Stomach (tissue), 9 donors: ENCODE data around the gene ZC3HAV1. TPM values are rescaled to one million over a fixed set of nuclear protein-coding genes. Genes with fewer than 3 reads are reported as not detected.
"Not testable (repeated sequence)": the region's sequence is repeated elsewhere in the genome, so short reads cannot be mapped to it uniquely, and the experiment has no call there.

Experiments
- DNase-seq, 2 donors: peaks; one replicate each; pipeline versions ENCODE4 v3.0.0 to v3.0.0-alpha.2; 2013 to 2019
- H3K27ac ChIP-seq, 5 donors: fragments of 200-600 bp in 4 of 5; sonication (generic) in 4 of 5; one replicate each; pipeline ENCODE4 v1.5.1; 2013 to 2019; ENCODE audit warnings: mild to moderate bottlenecking in 1 of 5, moderate library complexity in 1 of 5
- H3K27me3 ChIP-seq, 3 donors: fragments of 200-600 bp; sonication (generic); one replicate each; pipeline ENCODE4 v1.5.1; 2017 to 2019; ENCODE audit warnings: mixed run types in 1 of 3
- H3K36me3 ChIP-seq, 4 donors: fragments of 200-600 bp; sonication (generic); 1 replicate in 3 of 4; 2 replicates in 1 of 4; pipeline ENCODE4 v1.5.1; 2016 to 2019
- H3K4me1 ChIP-seq, 4 donors: fragments of 200-600 bp; sonication (generic); one replicate each; pipeline ENCODE4 v1.5.1; 2016 to 2019
- H3K4me3 ChIP-seq, 4 donors: fragments of 200-600 bp; sonication (generic) in 3 of 4; one replicate each; pipeline ENCODE4 v1.5.1; 2016 to 2019; ENCODE audit warnings: mild to moderate bottlenecking in 1 of 4
- H3K9me3 ChIP-seq, 4 donors: fragments of 200-600 bp; sonication (generic); one replicate each; pipeline ENCODE4 v1.5.1; 2016 to 2019
- CTCF ChIP-seq, 7 experiments: fragments of 450-650 bp in 4 of 7; fragments of 200-600 bp in 3 of 7; sonication (generic) in 3 of 7; IDR thresholded peaks; one replicate each; pipeline ENCODE4 v1.5.1; 2016 to 2019; ENCODE audit warnings: antibody characterized with exemption in 7 of 7, control low read depth in 2 of 7, mild to moderate bottlenecking in 1 of 7
- EP300 ChIP-seq: sonication (generic); formaldehyde crosslinking; IDR thresholded peaks from one replicate; pipeline ENCODE4 v1.6.1; 2017; ENCODE audit warnings: antibody characterized with exemption
- POLR2A ChIP-seq, 4 donors: fragments of 450-650 bp; IDR thresholded peaks; one replicate each; pipeline ENCODE4 v1.6.1; 2016; ENCODE audit warnings: antibody characterized with exemption in 4 of 4, control low read depth in 2 of 4, mild to moderate bottlenecking in 1 of 4, moderate library complexity in 1 of 4
- POLR2AphosphoS5 ChIP-seq, 3 donors: sonication (generic); formaldehyde crosslinking; IDR thresholded peaks; one replicate each; pipeline ENCODE4 v1.6.1; 2016; ENCODE audit warnings: antibody characterized with exemption in 3 of 3
- WGBS, 5 donors: extraction: QIAGEN DNeasy Blood & Tissue Kit in 3 of 5; methylation state at CpG; one replicate each; pipeline versions ENCODE4 v1.1.5 to v1.1.7; 2013 to 2018; 5-methylcytosine and 5-hydroxymethylcytosine counted together
- intact Hi-C: fragments of 100-400 bp; cut with DNase I; formaldehyde crosslinking; loops from one replicate; pipeline ENCODE4 v1.15.1; 2023; ENCODE audit warnings: low total_unique reads
- polyA plus RNA-seq, 3 donors: library from polyadenylated mRNA; stranded (reverse); fragments of 200-250 nt; gene quantifications; one replicate each; pipeline ENCODE4 v1.2.3, GENCODE V29; 2013
- total RNA-seq, 5 donors: library from RNA; depleted of rRNA; stranded (reverse); fragments of >200 nt; gene quantifications; one replicate each; pipeline versions ENCODE4 v1.1.0 to v1.2.3, GENCODE V29; 2014 to 2016
- donor health status: healthy with polysubstance abuse.
- donor health status: Bipolar disorder and iron deficiency.
- donor health status: healthy.

Gene ZC3HAV1
- total and polyA plus RNA-seq, 8 donors: 5.5 to 34.3 (median 12.9) TPM

- Histone ChIP-seq H3K9me3 (no peaks in the 10 kb centered on the region), H3K4me3 (no peak overlapping the region), H3K27ac (no peak overlapping the region), H3K36me3 (peaks cover 4 to 92% (median 71%) of the 10 kb centered on the region in 4 donors), H3K4me1 (peaks cover 0 to 10% (median 4%) of the 10 kb centered on the region in 4 donors), H3K27me3 (no peaks in the 10 kb centered on the region)
- TF ChIP-seq CTCF (IDR thresholded peaks at IDR 0.05) (no peak), POLR2A (IDR thresholded peaks at IDR 0.05) (no peak), POLR2AphosphoS5 (IDR thresholded peaks at IDR 0.05) (no peak), EP300 (no peak)
- WGBS, 5 donors: 90 to 94% (median 92%) methylated on average over 3 of the region's 3 CpGs
- DNase-seq: no peak
- intact Hi-C loops: no loop called here
Observed at GRCh38 chr7:139029353-139029752, 80.2 kb downstream of the ZC3HAV1 start.

- no peaks in the 10 kb centered on the region for H3K27me3 ChIP-seq
- no peak overlapping the region for H3K4me3 ChIP-seq
- no peaks in the 10 kb centered on the region for H3K4me1 ChIP-seq
- TF ChIP-seq EP300 (no peak), CTCF (IDR thresholded peaks at IDR 0.05) (no peak), POLR2A (IDR thresholded peaks at IDR 0.05) (no peak), POLR2AphosphoS5 (IDR thresholded peaks at IDR 0.05) (no peak)
- H3K36me3 ChIP-seq: peaks cover 4 to 94% (median 80%) of the 10 kb centered on the region in 4 donors
- H3K9me3 ChIP-seq: no peaks in the 10 kb centered on the region
- no peak overlapping the region for H3K27ac ChIP-seq
- 83 to 94% (median 90%) methylated on average over 6 of the region's 6 CpGs for WGBS, 5 donors
- no peak for DNase-seq
- intact Hi-C loops: no loop called here
Observed at GRCh38 chr7:139026551-139026950, 83.0 kb downstream of the ZC3HAV1 start.

- WGBS, 5 donors: 82 to 92% (median 90%) methylated on average over 5 of the region's 5 CpGs
Observed at GRCh38 chr7:139025861-139026260, 83.7 kb downstream of the ZC3HAV1 start.

GRCh38 chr7:139023076-139023475 lies 86.4 kb downstream of the ZC3HAV1 start:
- Histone ChIP-seq H3K27me3 (no peaks in the 10 kb centered on the region), H3K4me3 (no peak overlapping the region), H3K4me1 (no peaks in the 10 kb centered on the region), H3K9me3 (no peaks in the 10 kb centered on the region), H3K36me3 (peaks cover 0 to 60% (median 54%) of the 10 kb centered on the region in 4 donors), H3K27ac (no peak overlapping the region)
- intact Hi-C loops: no loop called here
- WGBS, 5 donors: 82 to 92% (median 85%) methylated on average over 5 of the region's 5 CpGs
- no peak for DNase-seq
- TF ChIP-seq CTCF (IDR thresholded peaks at IDR 0.05) (no peak), POLR2A (IDR thresholded peaks at IDR 0.05) (no peak), POLR2AphosphoS5 (IDR thresholded peaks at IDR 0.05) (no peak), EP300 (no peak)

More at GRCh38 chr7:139025861-139026260, 83.7 kb downstream of the ZC3HAV1 start:
- DNase-seq, H3K4me1 ChIP-seq, intact Hi-C loops, H3K9me3 ChIP-seq, H3K4me3 ChIP-seq, H3K27ac ChIP-seq, H3K27me3 ChIP-seq: not testable (repeated sequence)
- H3K36me3 ChIP-seq: peaks cover 4 to 87% (median 77%) of the 10 kb centered on the region in 4 donors

- H3K4me1 ChIP-seq: peaks cover 0 to 2% (median under 1%) of the 10 kb centered on the region in 4 donors
- no peaks in the 10 kb centered on the region for H3K9me3 ChIP-seq
- H3K4me3 ChIP-seq: no peak overlapping the region
- TF ChIP-seq EP300 (no peak), POLR2AphosphoS5 (IDR thresholded peaks at IDR 0.05) (no peak), POLR2A (IDR thresholded peaks at IDR 0.05) (no peak), CTCF (IDR thresholded peaks at IDR 0.05) (no peak)
- no peaks in the 10 kb centered on the region for H3K27me3 ChIP-seq
- H3K27ac ChIP-seq: no peak overlapping the region
- 63 to 88% (median 76%) methylated on average over 4 of the region's 4 CpGs for WGBS, 5 donors
- intact Hi-C loops: no loop called here
- H3K36me3 ChIP-seq: peaks cover 0 to 52% (median 46%) of the 10 kb centered on the region in 4 donors
- no peak for DNase-seq
Observed at GRCh38 chr7:139022286-139022685, 87.2 kb downstream of the ZC3HAV1 start.
